Fibroblast of villous mesenchyme (primary cell): ENCODE measurements around the gene FGF22. TPM values are rescaled to one million over a fixed set of nuclear protein-coding genes. Genes with fewer than 3 reads are reported as not detected.
"Not testable (repeated sequence)": the region's sequence is repeated elsewhere in the genome, so short reads cannot be mapped to it uniquely, and the experiment has no call there.

Experiments
- DNase-seq: peaks from one replicate; pipeline ENCODE4 v3.0.0-alpha.2; 2010; ENCODE audit warnings: low read depth
- H3K4me3 ChIP-seq: 2 replicates; pipeline ENCODE4 v1.5.1; 2011; ENCODE audit warnings: low read depth, mild to moderate bottlenecking, low read length
- total RNA-seq: library from RNA; depleted of rRNA; stranded (reverse); fragments of >200 nt; gene quantifications from 2 replicates; pipeline ENCODE4 v1.2.3, GENCODE V29; 2012
- TF ChIP-seq, protein P1 (sequence below): IDR thresholded peaks from 2 replicates; pipeline ENCODE4 v1.5.1; 2012; ENCODE audit warnings: low read depth, mild to moderate bottlenecking, low read length; ENCODE audit not compliant: insufficient read depth

FGF22 gene
- total RNA-seq, 1 donor, result not detected

DNA sequence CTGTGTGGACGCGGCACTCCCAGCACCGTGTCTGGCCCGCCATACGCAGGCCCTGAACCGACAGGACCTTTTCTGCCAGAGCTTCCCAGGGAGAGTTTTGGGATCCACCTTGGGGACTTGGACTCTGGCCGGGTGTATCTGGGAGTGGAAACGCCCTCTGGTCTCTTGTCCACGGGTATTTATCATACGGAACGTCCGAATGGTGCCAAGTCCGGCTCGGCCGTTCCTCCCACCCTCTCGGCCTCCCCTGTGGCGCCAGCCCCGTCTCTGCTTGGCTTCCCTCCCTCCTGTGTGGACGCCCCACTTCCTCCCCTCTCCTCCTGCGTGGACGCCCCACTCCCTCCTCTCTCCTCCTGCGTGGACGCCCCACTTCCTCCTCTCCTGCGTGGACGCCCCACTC is 37.9 kb upstream of the FGF22 start:
- TF ChIP-seq, protein P1, sequence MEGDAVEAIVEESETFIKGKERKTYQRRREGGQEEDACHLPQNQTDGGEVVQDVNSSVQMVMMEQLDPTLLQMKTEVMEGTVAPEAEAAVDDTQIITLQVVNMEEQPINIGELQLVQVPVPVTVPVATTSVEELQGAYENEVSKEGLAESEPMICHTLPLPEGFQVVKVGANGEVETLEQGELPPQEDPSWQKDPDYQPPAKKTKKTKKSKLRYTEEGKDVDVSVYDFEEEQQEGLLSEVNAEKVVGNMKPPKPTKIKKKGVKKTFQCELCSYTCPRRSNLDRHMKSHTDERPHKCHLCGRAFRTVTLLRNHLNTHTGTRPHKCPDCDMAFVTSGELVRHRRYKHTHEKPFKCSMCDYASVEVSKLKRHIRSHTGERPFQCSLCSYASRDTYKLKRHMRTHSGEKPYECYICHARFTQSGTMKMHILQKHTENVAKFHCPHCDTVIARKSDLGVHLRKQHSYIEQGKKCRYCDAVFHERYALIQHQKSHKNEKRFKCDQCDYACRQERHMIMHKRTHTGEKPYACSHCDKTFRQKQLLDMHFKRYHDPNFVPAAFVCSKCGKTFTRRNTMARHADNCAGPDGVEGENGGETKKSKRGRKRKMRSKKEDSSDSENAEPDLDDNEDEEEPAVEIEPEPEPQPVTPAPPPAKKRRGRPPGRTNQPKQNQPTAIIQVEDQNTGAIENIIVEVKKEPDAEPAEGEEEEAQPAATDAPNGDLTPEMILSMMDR, result no peak
- no peak overlapping the region for H3K4me3 ChIP-seq
- no peak for DNase-seq

DNA sequence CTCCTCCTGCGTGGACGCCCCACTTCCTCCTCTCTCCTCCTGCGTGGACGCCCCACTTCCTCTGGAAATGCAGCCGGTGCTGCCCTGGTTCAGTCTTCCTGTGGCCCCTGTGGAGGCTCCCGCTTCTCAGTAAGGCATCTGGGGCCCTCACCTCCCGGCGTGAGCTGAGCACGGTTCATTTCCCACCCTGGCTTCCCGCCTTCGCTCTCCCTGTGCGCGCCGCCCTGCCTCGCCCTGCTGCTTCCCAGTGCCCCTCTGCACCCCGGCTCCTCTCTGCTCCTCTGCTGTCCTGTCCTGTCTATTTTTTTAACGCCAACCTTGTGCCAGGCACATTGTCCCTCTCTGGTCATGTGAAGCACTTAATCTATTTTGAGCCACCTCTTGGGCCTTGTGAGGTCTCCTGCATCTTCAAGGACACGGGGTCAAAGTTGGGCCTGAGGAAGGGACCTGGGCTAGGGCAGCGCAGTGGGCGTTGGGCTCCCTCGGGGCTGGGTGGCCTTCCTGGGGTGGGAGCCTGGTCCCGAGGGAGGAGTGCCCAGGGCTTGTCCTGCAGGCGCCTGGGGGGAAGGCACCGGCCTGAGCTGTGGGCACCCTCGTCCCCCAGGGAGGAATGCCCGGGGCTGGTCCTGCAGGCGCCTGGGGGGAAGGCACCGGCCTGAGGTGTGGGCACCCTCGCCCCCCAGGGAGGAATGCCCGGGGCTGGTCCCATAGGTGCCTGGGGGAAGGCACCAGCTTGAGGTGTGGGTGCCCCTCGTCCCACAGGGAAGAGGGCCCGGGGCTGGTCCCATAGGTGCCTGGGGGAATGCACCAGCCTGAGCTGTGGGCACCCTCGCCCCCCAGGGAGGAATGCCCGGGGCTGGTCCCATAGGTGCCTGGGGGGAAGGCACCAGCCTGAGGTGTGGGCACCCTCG is 37.0 kb upstream of the FGF22 start:
- TF ChIP-seq, protein P1, result no peak
- DNase-seq, result no peak
- H3K4me3 ChIP-seq, result no peak overlapping the region

DNA sequence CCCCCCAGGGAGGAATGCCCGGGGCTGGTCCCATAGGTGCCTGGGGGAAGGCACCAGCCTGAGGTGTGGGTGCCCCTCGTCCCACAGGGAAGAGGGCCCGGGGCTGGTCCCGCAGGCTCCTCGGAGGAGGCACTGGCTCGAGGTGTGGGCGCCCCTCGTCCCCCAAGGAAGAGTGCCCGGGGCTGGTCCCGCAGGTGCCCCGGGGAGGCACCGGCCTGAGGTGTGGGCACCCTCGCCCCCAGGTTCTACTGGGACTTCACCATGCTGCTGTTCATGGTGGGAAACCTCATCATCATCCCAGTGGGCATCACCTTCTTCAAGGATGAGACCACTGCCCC is 36.4 kb upstream of the FGF22 start:
- H3K4me3 ChIP-seq, DNase-seq: not testable (repeated sequence)

DNA sequence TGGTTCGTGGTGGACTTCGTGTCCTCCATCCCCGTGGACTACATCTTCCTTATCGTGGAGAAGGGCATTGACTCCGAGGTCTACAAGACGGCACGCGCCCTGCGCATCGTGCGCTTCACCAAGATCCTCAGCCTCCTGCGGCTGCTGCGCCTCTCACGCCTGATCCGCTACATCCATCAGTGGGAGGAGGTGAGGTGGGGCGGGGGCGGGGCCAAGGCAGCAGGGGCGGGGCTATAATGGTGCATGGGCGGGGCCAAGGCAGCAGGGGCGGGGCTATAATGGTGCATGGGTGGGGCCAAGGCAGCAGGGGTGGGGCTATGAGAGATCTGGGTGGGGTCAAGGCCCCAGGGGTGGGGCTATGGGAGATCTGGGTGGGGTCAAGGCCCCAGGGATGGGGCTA is 35.9 kb upstream of the FGF22 start:
- not testable (repeated sequence) for H3K4me3 ChIP-seq, DNase-seq

DNA sequence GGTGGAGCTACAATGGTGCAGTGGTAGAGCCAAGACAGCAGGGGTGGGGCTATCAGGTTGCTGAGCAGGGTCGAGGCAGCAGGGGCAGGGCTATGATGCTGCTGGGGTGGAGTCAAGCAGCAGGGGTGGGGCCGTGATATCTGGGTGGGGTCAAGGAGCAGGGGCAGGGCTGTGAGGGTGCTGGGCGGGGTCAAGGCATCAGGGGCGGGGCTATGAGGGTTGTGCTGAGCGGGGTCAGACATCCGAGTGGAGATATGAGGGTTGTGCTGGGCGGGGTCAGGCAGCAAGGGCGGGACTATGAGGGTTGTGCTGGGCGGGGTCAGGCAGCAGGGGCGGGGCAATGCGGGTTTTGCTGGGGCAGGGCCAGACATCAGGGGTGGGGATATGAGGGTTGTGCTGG is 35.3 kb upstream of the FGF22 start:
- no peak for DNase-seq
- TF ChIP-seq, protein P1, result no peak
- H3K4me3 ChIP-seq, result no peak overlapping the region

DNA sequence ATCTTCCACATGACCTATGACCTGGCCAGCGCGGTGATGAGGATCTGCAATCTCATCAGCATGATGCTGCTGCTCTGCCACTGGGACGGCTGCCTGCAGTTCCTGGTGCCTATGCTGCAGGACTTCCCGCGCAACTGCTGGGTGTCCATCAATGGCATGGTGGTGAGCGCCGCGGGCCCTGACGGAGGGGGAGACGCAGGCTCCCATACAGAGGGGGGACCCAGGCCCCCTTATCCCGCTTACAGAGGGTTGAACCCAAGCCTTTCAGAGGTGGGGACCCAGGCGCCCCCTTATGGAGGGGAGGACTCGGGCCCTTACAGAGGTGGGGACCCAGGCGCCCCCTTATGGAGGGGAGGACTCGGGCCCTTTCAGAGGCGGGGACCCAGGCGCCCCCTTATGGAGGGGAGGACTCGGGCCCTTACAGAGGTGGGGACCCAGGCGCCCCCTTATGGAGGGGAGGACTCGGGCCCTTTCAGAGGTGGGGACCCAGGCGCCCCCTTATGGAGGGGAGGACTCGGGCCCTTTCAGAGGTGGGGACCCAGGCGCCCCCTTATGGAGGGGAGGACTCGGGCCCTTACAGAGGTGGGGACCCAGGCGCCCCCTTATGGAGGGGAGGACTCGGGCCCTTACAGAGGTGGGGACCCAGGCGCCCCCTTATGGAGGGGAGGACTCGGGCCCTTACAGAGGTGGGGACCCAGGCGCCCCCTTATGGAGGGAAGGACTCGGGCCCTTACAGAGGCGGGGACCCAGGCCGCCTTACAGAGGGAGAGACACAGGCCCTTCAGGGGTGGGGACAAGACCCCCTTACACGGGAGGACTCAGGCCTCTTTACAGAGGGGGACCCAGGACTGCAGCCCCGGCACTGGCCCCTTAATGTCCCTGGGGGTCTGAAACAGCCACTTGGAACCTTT is 34.4 kb upstream of the FGF22 start:
- H3K4me3 ChIP-seq, DNase-seq: not testable (repeated sequence)

DNA sequence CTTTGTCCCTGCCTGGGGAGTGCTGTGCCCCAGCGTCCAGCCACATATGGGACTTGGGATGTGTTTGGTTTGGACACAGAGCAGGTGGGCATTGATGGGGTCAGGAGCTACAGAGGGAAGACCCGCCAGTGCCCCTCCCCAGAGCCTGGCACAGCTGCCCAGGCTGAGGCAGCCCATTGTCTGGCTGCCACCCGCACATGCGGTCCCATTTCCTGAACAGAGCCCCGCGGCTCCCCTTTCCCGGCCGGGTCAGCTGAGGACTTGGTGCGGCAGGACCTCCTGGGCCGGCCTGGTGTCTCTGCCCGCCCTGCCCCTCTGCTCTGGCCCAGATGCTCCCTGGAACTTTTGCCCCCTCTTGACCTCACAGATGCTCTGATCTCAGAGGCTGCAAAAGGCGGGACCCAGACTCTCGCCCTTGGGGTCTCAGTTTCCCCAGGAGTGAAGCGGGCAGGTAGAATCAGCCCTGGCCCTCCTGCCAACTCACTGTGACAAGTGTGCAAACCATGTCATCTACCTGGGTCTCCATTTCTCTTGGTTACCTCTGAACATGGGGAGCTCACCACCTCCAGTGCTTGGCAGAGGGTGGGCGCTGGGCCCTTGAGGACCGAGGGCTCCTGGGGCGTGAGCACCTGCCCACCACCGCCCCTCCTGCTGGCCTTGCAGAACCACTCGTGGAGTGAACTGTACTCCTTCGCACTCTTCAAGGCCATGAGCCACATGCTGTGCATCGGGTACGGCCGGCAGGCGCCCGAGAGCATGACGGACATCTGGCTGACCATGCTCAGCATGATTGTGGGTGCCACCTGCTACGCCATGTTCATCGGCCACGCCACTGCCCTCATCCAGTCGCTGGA is 32.2 kb upstream of the FGF22 start:
- TF ChIP-seq, protein P1, result no peak

More for the DNA sequence above, 32.2 kb upstream of the FGF22 start:
- H3K4me3 ChIP-seq, result no peak overlapping the region
- no peak for DNase-seq
